Measurements from ENCODE around the gene PLXNA4.

PLXNA4 gene

DNA sequence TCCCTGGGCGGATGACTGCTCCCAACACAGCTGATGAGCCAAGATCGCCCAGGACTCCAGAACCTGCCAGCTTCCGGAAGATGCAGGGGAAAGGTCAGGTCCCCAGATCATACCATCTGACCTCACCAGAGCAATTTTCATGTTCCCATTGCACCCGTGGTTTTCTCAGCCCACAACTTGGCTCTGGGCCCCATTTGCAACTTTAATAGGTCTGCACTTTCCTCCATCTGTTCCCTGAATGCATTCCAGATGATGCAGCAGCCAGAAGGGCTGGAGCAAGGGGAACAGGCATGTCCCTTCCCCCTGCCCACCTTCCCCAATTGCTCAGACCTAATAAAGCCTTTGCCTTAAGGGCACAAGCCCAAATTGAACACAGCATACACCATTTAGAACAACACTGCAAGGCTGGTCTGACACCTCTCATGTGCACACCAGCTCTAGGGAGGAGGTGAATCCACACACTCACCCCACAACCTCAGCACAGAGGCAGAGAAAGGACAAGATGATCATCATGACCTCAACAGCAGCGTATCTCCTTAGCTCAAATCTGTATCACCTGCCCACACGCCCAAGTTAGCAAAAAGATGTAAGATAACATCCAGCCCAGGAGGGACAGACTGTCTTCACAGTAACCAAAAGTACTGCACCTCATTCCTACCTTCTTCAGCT is 87.5 kb downstream of the PLXNA4 start:
- no peak for TF ChIP-seq MYC (IDR thresholded peaks at IDR 0.05; ENCODE audit: low read depth, low read length)
- no peak for TF ChIP-seq POLR2A (IDR thresholded peaks at IDR 0.05; ENCODE audit: extremely low read depth, insufficient read length)
- H3K4me3 ChIP-seq (ENCODE audit: low read depth, low read length) = no peak overlapping the region
- DNase-seq (ENCODE audit: low read depth) = no peak

GRCh38 chr7:132486274-132486610 is 90.0 kb downstream of the PLXNA4 start:
- no peak for TF ChIP-seq MYC (IDR thresholded peaks at IDR 0.05; ENCODE audit: low read depth, low read length)
- TF ChIP-seq, protein P1, sequence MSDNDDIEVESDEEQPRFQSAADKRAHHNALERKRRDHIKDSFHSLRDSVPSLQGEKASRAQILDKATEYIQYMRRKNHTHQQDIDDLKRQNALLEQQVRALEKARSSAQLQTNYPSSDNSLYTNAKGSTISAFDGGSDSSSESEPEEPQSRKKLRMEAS (IDR thresholded peaks at IDR 0.05; ENCODE audit: low read depth, low read length) = no peak
- TF ChIP-seq POLR2A (IDR thresholded peaks at IDR 0.05; ENCODE audit: extremely low read depth, insufficient read length) = no peak
- H3K4me3 ChIP-seq (ENCODE audit: low read depth, low read length) = no peak overlapping the region
- DNase-seq (ENCODE audit: low read depth) = no peak

DNA sequence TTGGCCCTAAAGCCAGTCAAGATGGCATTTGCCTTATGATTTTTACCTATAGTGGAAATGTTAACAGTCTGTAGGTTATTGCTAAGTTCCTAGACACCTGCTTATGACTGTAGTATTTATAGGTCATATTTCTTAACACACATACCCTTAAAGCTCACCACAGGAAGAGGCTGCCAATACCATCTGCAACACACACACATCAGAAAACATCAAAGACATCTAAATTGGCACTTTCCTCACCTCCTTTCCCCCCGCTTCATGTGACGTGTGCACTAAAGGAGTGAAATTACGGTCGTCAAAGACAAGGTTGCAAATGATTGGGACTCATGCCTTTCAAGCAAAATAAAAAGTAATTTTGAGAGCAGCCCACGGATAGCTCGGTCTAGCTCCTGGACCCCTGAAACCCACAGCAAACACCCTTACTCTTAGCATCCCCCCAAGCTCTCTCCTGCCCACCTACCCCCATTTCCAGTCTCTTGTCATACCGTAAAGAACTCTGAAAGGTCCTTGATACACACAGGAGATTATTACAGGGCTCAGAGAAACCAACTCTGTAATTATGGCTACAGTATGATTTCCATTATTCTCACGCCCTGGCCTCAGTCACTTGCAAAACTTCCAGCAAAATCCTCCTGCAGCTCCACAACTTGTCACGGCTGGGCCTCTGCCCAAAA is 90.5 kb downstream of the PLXNA4 start:
- TF ChIP-seq, protein P1 (IDR thresholded peaks at IDR 0.05; ENCODE audit: low read depth, low read length) = no peak
- TF ChIP-seq CTCF (IDR thresholded peaks at IDR 0.05; ENCODE audit: low read depth, low read length) (no peak), MYC (IDR thresholded peaks at IDR 0.05; ENCODE audit: low read depth, low read length) (no peak), POLR2A (IDR thresholded peaks at IDR 0.05; ENCODE audit: extremely low read depth, insufficient read length) (no peak)
- H3K4me3 ChIP-seq (ENCODE audit: low read depth, low read length) = no peak overlapping the region
- no peak for DNase-seq (ENCODE audit: low read depth)

- DNase-seq (ENCODE audit: low read depth) = no peak
- TF ChIP-seq POLR2A (IDR thresholded peaks at IDR 0.05; ENCODE audit: extremely low read depth, insufficient read length) (no peak), MYC (IDR thresholded peaks at IDR 0.05; ENCODE audit: low read depth, low read length) (no peak), CTCF (IDR thresholded peaks at IDR 0.05; ENCODE audit: low read depth, low read length) (no peak)
- TF ChIP-seq, protein P1 (IDR thresholded peaks at IDR 0.05; ENCODE audit: low read depth, low read length) = no peak
- H3K4me3 ChIP-seq (ENCODE audit: low read depth, low read length) = no peak overlapping the region
These were observed 91.1 kb downstream of the PLXNA4 start for GRCh38 chr7:132485136-132485535.

DNA sequence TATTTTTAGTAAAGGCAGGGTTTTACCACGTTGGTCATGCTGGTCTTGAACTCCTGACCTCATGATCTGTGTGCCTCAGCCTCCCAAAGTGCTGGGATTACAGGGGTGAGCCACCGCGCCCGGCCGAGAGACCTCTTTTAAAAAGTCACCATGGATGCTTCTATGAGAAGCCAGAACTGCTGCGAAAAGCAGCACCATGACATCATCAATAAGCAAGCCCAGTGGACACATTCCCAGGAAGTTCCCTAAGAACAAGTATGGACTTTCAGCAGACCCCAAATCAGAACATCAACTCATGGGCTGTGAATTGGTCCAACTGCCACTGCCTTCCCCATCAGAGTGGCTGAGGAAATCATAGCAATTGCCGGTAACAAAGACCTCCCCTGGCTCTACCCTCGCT is 93.4 kb downstream of the PLXNA4 start:
- no peak for DNase-seq (ENCODE audit: low read depth)
- TF ChIP-seq CTCF (IDR thresholded peaks at IDR 0.05; ENCODE audit: low read depth, low read length) = no peak
- no peak for TF ChIP-seq MYC (IDR thresholded peaks at IDR 0.05; ENCODE audit: low read depth, low read length)
- no peak for TF ChIP-seq POLR2A (IDR thresholded peaks at IDR 0.05; ENCODE audit: extremely low read depth, insufficient read length)
- TF ChIP-seq, protein P1 (IDR thresholded peaks at IDR 0.05; ENCODE audit: low read depth, low read length) = no peak
- no peak overlapping the region for H3K4me3 ChIP-seq (ENCODE audit: low read depth, low read length)

GRCh38 chr7:132480534-132480933 is 95.7 kb downstream of the PLXNA4 start:
- DNase-seq (ENCODE audit: low read depth) = no peak
- no peak overlapping the region for H3K4me3 ChIP-seq (ENCODE audit: low read depth, low read length)
- TF ChIP-seq, protein P1 (IDR thresholded peaks at IDR 0.05; ENCODE audit: low read depth, low read length) = no peak
- no peak for TF ChIP-seq MYC (IDR thresholded peaks at IDR 0.05; ENCODE audit: low read depth, low read length)
- TF ChIP-seq POLR2A (IDR thresholded peaks at IDR 0.05; ENCODE audit: extremely low read depth, insufficient read length) = no peak
- no peak for TF ChIP-seq CTCF (IDR thresholded peaks at IDR 0.05; ENCODE audit: low read depth, low read length)
